AG04449 (cell line): Measurements from ENCODE around the gene CRLF2.

Experiments used
- CTCF ChIA-PET: fragments of 350-600 bp; formaldehyde crosslinking; extraction: SDS; loops from one replicate; lab custom pipeline; 2021; ENCODE audit warnings: antibody characterized with exemption; lab: Yijun Ruan, JAX
- POLR2A ChIA-PET: fragments of 400-600, 350-600 bp; formaldehyde crosslinking; extraction: SDS; loops from one replicate; lab custom pipeline; 2020; ENCODE audit warnings: antibody characterized with exemption, inconsistent platforms; lab: Yijun Ruan, JAX
- DNase-seq: peaks from one replicate; pipeline ENCODE4 v3.0.0-alpha.2; 2010; ENCODE audit warnings: low read depth, low spot score
- H3K4me3 ChIP-seq: 2 replicates; pipeline ENCODE4 v1.5.1; 2011; ENCODE audit warnings: low read depth, mild to moderate bottlenecking, control low read depth, low read length
- CTCF ChIP-seq: IDR thresholded peaks from one replicate; pipeline ENCODE4 v1.5.1; 2011; ENCODE audit warnings: mild to moderate bottlenecking, moderate library complexity, low read length, control low read depth, inconsistent platforms; ENCODE audit not compliant: insufficient read depth; ENCODE audit errors: missing control alignments

Gene CRLF2

GRCh38 chrX:1150569-1151347 is 61.7 kb downstream of the CRLF2 start:
- POLR2A ChIA-PET, result no interaction called here
- no peak for TF ChIP-seq CTCF
- no peak for DNase-seq
- CTCF ChIA-PET, result no interaction called here
- H3K4me3 ChIP-seq, result no peak overlapping the region

DNA sequence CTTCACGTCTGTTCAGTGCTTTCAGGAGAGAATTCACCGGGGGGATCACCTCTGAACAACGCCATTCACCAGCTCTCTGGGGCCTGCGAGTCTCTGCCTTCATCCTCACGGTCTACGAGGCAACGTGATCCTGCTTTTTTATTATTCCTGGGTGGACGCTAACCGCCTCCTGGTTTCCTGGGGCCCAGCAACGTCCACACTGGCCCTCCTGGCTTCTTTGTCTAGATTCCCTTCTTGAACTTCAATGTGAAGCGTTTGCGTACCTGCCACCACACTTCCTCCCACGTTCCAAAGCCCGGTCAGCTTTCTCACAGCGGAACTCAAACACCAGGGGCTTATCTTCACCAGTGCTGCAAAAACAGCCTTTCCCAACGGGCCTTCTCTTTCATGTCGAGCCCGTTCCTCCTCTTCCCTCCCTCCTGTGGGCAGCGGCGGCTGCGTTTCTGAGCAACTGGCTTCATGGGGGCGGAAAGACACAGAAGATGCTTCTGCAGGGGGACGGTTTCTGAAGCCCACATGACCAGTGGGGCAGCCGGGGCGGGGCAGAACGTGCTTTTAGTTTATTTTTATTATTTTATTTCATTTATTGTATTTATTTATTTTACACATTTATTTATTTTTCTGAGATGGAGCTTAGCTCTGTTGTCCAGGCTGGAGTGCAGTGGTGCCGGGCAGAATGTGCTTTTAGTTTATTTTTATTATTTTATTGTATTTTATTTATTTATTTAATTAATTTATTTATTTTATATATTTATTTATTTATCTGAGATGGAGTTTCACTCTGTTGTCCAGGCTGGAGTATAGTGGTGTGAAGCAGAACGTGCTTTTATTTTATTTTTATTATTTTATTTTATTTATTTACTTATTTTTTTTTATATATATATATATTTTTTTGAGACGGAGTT is 64.6 kb downstream of the CRLF2 start:
- TF ChIP-seq CTCF, result no peak
- no peak for DNase-seq
- CTCF ChIA-PET, result no interaction called here
- POLR2A ChIA-PET, result no interaction called here
- H3K4me3 ChIP-seq, result no peak overlapping the region

- H3K4me3 ChIP-seq, result no peak overlapping the region
- DNase-seq, result no peak
- POLR2A ChIA-PET, result no interaction called here
- no peak for TF ChIP-seq CTCF
- CTCF ChIA-PET, result no interaction called here
Observed at GRCh38 chrX:1144293-1144692, 68.2 kb downstream of the CRLF2 start.
